GM18508 (cell line): ENCODE measurements around the gene CTF1.
"Not testable (repeated sequence)": the region's sequence is repeated elsewhere in the genome, so short reads cannot be mapped to it uniquely, and the experiment has no call there.

ENCODE experiments used
- ATAC-seq: cut with Tn5 transposase; IDR thresholded peaks from one replicate; pipeline ENCODE4 v1.9.1; 2021; ENCODE audit warnings: moderate number of reproducible peaks; ENCODE audit not compliant: insufficient read depth, unreplicated experiment

Gene CTF1

GRCh38 chr16:30896261-30896888, at the start of gene CTF1:
CTF1 (plus strand) TSS chr16:30896614; CDS start chr16:30896644, 30 bp downstream.
- no peak for ATAC-seq

GRCh38 chr16:30846649-30847402, 49.6 kb upstream of the CTF1 start:
- ATAC-seq: no peak

GRCh38 chr16:30850246-30850645, 46.2 kb upstream of the CTF1 start:
- ATAC-seq: no peak

- no peak for ATAC-seq
Observed at GRCh38 chr16:30853758-30854157, 42.7 kb upstream of the CTF1 start.

- ATAC-seq: no peak
Observed at GRCh38 chr16:30858111-30858495, 38.3 kb upstream of the CTF1 start.

- no peak for ATAC-seq
Observed at GRCh38 chr16:30858829-30859423, 37.5 kb upstream of the CTF1 start.

GRCh38 chr16:30860729-30861128, 35.7 kb upstream of the CTF1 start:
- ATAC-seq: not testable (repeated sequence)

GRCh38 chr16:30863178-30863577, 33.2 kb upstream of the CTF1 start:
- not testable (repeated sequence) for ATAC-seq

- no peak for ATAC-seq
Observed at GRCh38 chr16:30866031-30866430, 30.4 kb upstream of the CTF1 start.

GRCh38 chr16:30867747-30868146, 28.7 kb upstream of the CTF1 start:
- ATAC-seq: no peak

GRCh38 chr16:30870904-30871303, 25.5 kb upstream of the CTF1 start:
- ATAC-seq: no peak

GRCh38 chr16:30874244-30874820, 22.1 kb upstream of the CTF1 start:
- no peak for ATAC-seq

- ATAC-seq: no peak
Observed at GRCh38 chr16:30874821-30875717, 21.3 kb upstream of the CTF1 start.

GRCh38 chr16:30875871-30876801, 20.3 kb upstream of the CTF1 start:
- no peak for ATAC-seq

- ATAC-seq: no peak
Observed at GRCh38 chr16:30876867-30877266, 19.5 kb upstream of the CTF1 start.

- no peak for ATAC-seq
Observed at GRCh38 chr16:30882429-30883310, 13.7 kb upstream of the CTF1 start.

- no peak for ATAC-seq
Observed at GRCh38 chr16:30884760-30885159, 11.7 kb upstream of the CTF1 start.

GRCh38 chr16:30885196-30885595, 11.2 kb upstream of the CTF1 start:
- no peak for ATAC-seq
